HCT116 (cell line): Measurements from ENCODE around the gene AXDND1. TPM values are rescaled to one million over a fixed set of nuclear protein-coding genes. Genes with fewer than 3 reads are reported as not detected.

Source experiments
- ATAC-seq: fragments of 200-7000 bp; cut with Tn5 transposase; 2 replicates; pipeline ENCODE4 v1.9.1; 2020; ENCODE audit warnings: mild to moderate bottlenecking, moderate library complexity
- BruUV-seq: library from RNA; stranded (reverse); fragments of 400-500 nt; replicated peaks from 2 replicates; lab custom pipeline; 2021; lab: Mats Ljungman, UMichigan
- CTCF ChIA-PET: fragments of 300-600 bp; sonication (Branson Sonifier 250); formaldehyde crosslinking; loops from one replicate; lab custom pipeline; 2021; ENCODE audit warnings: antibody characterized with exemption; lab: Charles Lee
- POLR2A ChIA-PET: fragments of 300-600, 350-600 bp; sonication (Branson Sonifier 250); formaldehyde crosslinking; loops from one replicate; lab custom pipeline; 2021; ENCODE audit warnings: antibody characterized with exemption; lab: Charles Lee
- RAD21 ChIA-PET, 2 experiments: fragments of 300-600 bp; sonication (Branson Sonifier 250); formaldehyde crosslinking; loops; one replicate each; lab custom pipeline; 2023; ENCODE audit warnings: low total read pairs in 2 of 2; ENCODE audit not compliant: uncharacterized antibody in 2 of 2, unreplicated experiment in 2 of 2, low non-redundant PET in 1 of 2; lab: Charles Lee
- DNase-seq: peaks from one replicate; pipeline ENCODE4 v3.0.0-alpha.2; 2010; ENCODE audit warnings: low read depth, low spot score
- H2AFZ ChIP-seq: fragments of 200-600 bp; shearing (Covaris generic), sonication (generic); 2 replicates; pipeline ENCODE4 v1.6.1; 2017; ENCODE audit warnings: low read depth, mixed run types, mixed read lengths, antibody characterized with exemption, low read length; ENCODE audit not compliant: poor library complexity, severe bottlenecking
- H3K27ac ChIP-seq: 2 replicates; pipeline ENCODE4 v1.5.1; 2012; ENCODE audit warnings: low read depth, low read length
- H3K27me3 ChIP-seq: fragments of 200-600 bp; sonication (generic); 2 replicates; pipeline ENCODE4 v1.6.1; 2016; ENCODE audit warnings: mixed run types, low read length, mixed read lengths; ENCODE audit not compliant: insufficient read depth
- H3K36me3 ChIP-seq, 2 experiments: fragments of 200-500 bp in 1 of 2; fragments of 200-600 bp in 1 of 2; sonication (Bioruptor generic) in 1 of 2; sonication (generic) in 1 of 2; 2 replicates each; pipeline versions ENCODE4 v1.5.1 to v1.6.1; 2014 to 2016; ENCODE audit warnings: low read length in 2 of 2, inconsistent platforms in 1 of 2, mixed read lengths in 1 of 2, mixed run types in 1 of 2; ENCODE audit not compliant: insufficient read depth in 2 of 2, control insufficient read depth in 1 of 2
- H3K4me1 ChIP-seq, 2 experiments: fragments of 200-600 bp in 1 of 2; sonication (generic) in 1 of 2; 2 replicates each; pipeline versions ENCODE4 v1.5.1 to v1.6.1; 2012 to 2017; ENCODE audit warnings: low read length in 2 of 2, inconsistent platforms in 1 of 2, mild to moderate bottlenecking in 1 of 2, mixed read lengths in 1 of 2, mixed run types in 1 of 2, moderate library complexity in 1 of 2; ENCODE audit not compliant: insufficient read depth in 2 of 2, control insufficient read depth in 1 of 2
- H3K4me2 ChIP-seq: fragments of 200-600 bp; sonication (generic); 2 replicates; pipeline ENCODE4 v1.6.1; 2017; ENCODE audit warnings: mixed run types, low read length, mixed read lengths
- H3K4me3 ChIP-seq, 2 experiments: fragments of 200-600 bp in 1 of 2; sonication (generic) in 1 of 2; replicated peaks in 1 of 2; 2 replicates each; pipeline ENCODE4 v1.5.1; 2011 to 2016; ENCODE audit warnings: low read length in 2 of 2, control low read depth in 1 of 2, low read depth in 1 of 2, mild to moderate bottlenecking in 1 of 2, mixed read lengths in 1 of 2, mixed run types in 1 of 2
- H3K79me2 ChIP-seq: fragments of 200-600 bp; sonication (generic); 2 replicates; pipeline ENCODE4 v1.6.1; 2017; ENCODE audit warnings: mild to moderate bottlenecking, mixed run types, low read length, moderate library complexity, mixed read lengths; ENCODE audit not compliant: insufficient read depth
- H3K9ac ChIP-seq: fragments of 200-600 bp; sonication (generic); 2 replicates; pipeline ENCODE4 v1.6.1; 2016; ENCODE audit warnings: low read length, mixed read lengths
- H3K9me2 ChIP-seq: fragments of 200-600 bp; sonication (generic), shearing (Covaris generic); 2 replicates; pipeline ENCODE4 v1.6.1; 2017; ENCODE audit warnings: mixed run types, mild to moderate bottlenecking, moderate library complexity; ENCODE audit not compliant: insufficient read depth
- H3K9me3 ChIP-seq, 2 experiments: fragments of 200-500 bp in 1 of 2; fragments of 200-600 bp in 1 of 2; sonication (Bioruptor generic) in 1 of 2; sonication (generic) in 1 of 2; 2 replicates each; pipeline ENCODE4 v1.6.1; 2014 to 2017; ENCODE audit warnings: low read length in 2 of 2, mixed read lengths in 2 of 2, inconsistent platforms in 1 of 2, low read depth in 1 of 2, mild to moderate bottlenecking in 1 of 2, mixed run types in 1 of 2, moderate library complexity in 1 of 2; ENCODE audit not compliant: control insufficient read depth in 1 of 2, insufficient read depth in 1 of 2
- H4K20me1 ChIP-seq: fragments of 200-600 bp; sonication (generic), shearing (Covaris generic); 2 replicates; pipeline ENCODE4 v1.6.1; 2017; ENCODE audit warnings: mixed run types, mild to moderate bottlenecking, moderate library complexity; ENCODE audit not compliant: insufficient read depth
- CBX3 ChIP-seq: IDR thresholded peaks from 2 replicates; pipeline ENCODE4 v1.6.1; 2012; ENCODE audit warnings: low read depth
- EGR1 ChIP-seq: IDR thresholded peaks from 2 replicates; pipeline ENCODE4 v1.6.1; 2012; ENCODE audit warnings: low read depth
- ELF1 ChIP-seq: IDR thresholded peaks from 2 replicates; pipeline ENCODE4 v1.6.1; 2012; ENCODE audit warnings: low read depth, borderline replicate concordance
- EZH2 ChIP-seq: fragments of 200-600 bp; sonication (generic); IDR thresholded peaks from 2 replicates; pipeline ENCODE4 v1.6.1; 2017; ENCODE audit warnings: antibody characterized with exemption, mixed run types
- JUND ChIP-seq: IDR thresholded peaks from 2 replicates; pipeline ENCODE4 v1.6.1; 2012
- POLR2A ChIP-seq: IDR thresholded peaks from 2 replicates; pipeline ENCODE4 v1.7.0; 2011; ENCODE audit warnings: borderline replicate concordance; ENCODE audit not compliant: insufficient read depth, insufficient read length; ENCODE audit errors: extremely low read depth
- RAD21 ChIP-seq: IDR thresholded peaks from 2 replicates; pipeline ENCODE4 v1.6.1; 2012; ENCODE audit warnings: low read depth, mild to moderate bottlenecking
- SP1 ChIP-seq: IDR thresholded peaks from 2 replicates; pipeline ENCODE4 v1.6.1; 2012; ENCODE audit warnings: low read depth
- YY1 ChIP-seq: IDR thresholded peaks from 2 replicates; pipeline ENCODE4 v1.6.1; 2011; ENCODE audit warnings: low read length, low read depth, moderate library complexity, mild to moderate bottlenecking; ENCODE audit not compliant: insufficient replicate concordance; ENCODE audit errors: extremely low read depth
- ZFX ChIP-seq: fragments of 450-650 bp; IDR thresholded peaks from 2 replicates; pipeline ENCODE4 v1.6.1; 2017
- ZNF274 ChIP-seq: fragments of 200-500 bp; sonication (Bioruptor generic); IDR thresholded peaks from 2 replicates; pipeline ENCODE4 v1.6.1; 2014; ENCODE audit warnings: mild to moderate bottlenecking, low read depth, low read length, inconsistent platforms
- intact Hi-C: fragments of 100-400 bp; cut with micrococcal nuclease; formaldehyde crosslinking; loops from 2 replicates; pipeline ENCODE4 v1.10.0; 2022
- total RNA-seq: library from RNA; stranded (reverse); gene quantifications from one replicate; pipeline ENCODE4 v1.2.1, GENCODE V29; 2021; ENCODE audit not compliant: unreplicated experiment
- TF ChIP-seq, protein P1 (sequence below): IDR thresholded peaks from 2 replicates; pipeline ENCODE4 v1.6.1; 2012; ENCODE audit warnings: low read depth
- TF ChIP-seq, protein P2 (sequence below): IDR thresholded peaks from 2 replicates; pipeline ENCODE4 v1.6.1; 2012
- TF ChIP-seq, protein P3 (sequence below), 3 experiments: fragments of 200-600 bp in 1 of 3; sonication (generic) in 1 of 3; IDR thresholded peaks in 2 of 3; conservative IDR thresholded peaks in 1 of 3; 2 replicates each; pipeline ENCODE4 v1.5.1; 2012 to 2017; ENCODE audit warnings: low read depth in 2 of 3, low read length in 2 of 3, antibody characterized with exemption in 1 of 3, borderline replicate concordance in 1 of 3, control low read depth in 1 of 3, mild to moderate bottlenecking in 1 of 3, mixed read lengths in 1 of 3, mixed run types in 1 of 3, moderate library complexity in 1 of 3; ENCODE audit not compliant: insufficient read depth in 1 of 3
- TF ChIP-seq, protein P4 (sequence below): IDR thresholded peaks from 2 replicates; pipeline ENCODE4 v1.6.1; 2011; ENCODE audit warnings: mild to moderate bottlenecking, low read length, moderate library complexity; ENCODE audit not compliant: insufficient replicate concordance; ENCODE audit errors: extremely low read depth
- TF ChIP-seq, protein P5 (sequence below): IDR thresholded peaks from 2 replicates; pipeline ENCODE4 v1.6.1; 2012

The AXDND1 gene
- total RNA-seq, 1 experiment from 2014 or later: 2.3 TPM

- H2AFZ ChIP-seq: no peak overlapping the region
- ChIA-PET RAD21 (no interaction called here), POLR2A (no interaction called here), CTCF (no interaction called here)
- H3K9me3 ChIP-seq: no peaks in the 10 kb centered on the region
- no peaks in the 10 kb centered on the region for H3K4me1 ChIP-seq
- ATAC-seq: no peak
- no TSS peak for BruUV-seq
- no peaks in the 10 kb centered on the region for H3K79me2 ChIP-seq
- H3K9ac ChIP-seq: no peak overlapping the region
- H4K20me1 ChIP-seq: no peaks in the 10 kb centered on the region
- H3K4me3 ChIP-seq: no peak overlapping the region
- H3K4me2 ChIP-seq: no peak overlapping the region
- H3K36me3 ChIP-seq: peaks cover 4% of the 10 kb centered on the region in 2 experiments; a peak in 1 of 4 replicates
- DNase-seq: no peak
- H3K27me3 ChIP-seq: no peaks in the 10 kb centered on the region
- H3K27ac ChIP-seq: no peak overlapping the region
- intact Hi-C loops: no loop called here
- TF ChIP-seq ZFX (no peak), SP1 (no peak), ELF1 (no peak), EGR1 (no peak), JUND (no peak), POLR2A (no peak), CBX3 (no peak), YY1 (no peak), ZNF274 (no peak), RAD21 (no peak), EZH2 (no peak)
- TF ChIP-seq, protein P1, sequence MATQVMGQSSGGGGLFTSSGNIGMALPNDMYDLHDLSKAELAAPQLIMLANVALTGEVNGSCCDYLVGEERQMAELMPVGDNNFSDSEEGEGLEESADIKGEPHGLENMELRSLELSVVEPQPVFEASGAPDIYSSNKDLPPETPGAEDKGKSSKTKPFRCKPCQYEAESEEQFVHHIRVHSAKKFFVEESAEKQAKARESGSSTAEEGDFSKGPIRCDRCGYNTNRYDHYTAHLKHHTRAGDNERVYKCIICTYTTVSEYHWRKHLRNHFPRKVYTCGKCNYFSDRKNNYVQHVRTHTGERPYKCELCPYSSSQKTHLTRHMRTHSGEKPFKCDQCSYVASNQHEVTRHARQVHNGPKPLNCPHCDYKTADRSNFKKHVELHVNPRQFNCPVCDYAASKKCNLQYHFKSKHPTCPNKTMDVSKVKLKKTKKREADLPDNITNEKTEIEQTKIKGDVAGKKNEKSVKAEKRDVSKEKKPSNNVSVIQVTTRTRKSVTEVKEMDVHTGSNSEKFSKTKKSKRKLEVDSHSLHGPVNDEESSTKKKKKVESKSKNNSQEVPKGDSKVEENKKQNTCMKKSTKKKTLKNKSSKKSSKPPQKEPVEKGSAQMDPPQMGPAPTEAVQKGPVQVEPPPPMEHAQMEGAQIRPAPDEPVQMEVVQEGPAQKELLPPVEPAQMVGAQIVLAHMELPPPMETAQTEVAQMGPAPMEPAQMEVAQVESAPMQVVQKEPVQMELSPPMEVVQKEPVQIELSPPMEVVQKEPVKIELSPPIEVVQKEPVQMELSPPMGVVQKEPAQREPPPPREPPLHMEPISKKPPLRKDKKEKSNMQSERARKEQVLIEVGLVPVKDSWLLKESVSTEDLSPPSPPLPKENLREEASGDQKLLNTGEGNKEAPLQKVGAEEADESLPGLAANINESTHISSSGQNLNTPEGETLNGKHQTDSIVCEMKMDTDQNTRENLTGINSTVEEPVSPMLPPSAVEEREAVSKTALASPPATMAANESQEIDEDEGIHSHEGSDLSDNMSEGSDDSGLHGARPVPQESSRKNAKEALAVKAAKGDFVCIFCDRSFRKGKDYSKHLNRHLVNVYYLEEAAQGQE: no peak
- TF ChIP-seq, protein P2, sequence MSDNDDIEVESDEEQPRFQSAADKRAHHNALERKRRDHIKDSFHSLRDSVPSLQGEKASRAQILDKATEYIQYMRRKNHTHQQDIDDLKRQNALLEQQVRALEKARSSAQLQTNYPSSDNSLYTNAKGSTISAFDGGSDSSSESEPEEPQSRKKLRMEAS: no peak
- TF ChIP-seq, protein P3, sequence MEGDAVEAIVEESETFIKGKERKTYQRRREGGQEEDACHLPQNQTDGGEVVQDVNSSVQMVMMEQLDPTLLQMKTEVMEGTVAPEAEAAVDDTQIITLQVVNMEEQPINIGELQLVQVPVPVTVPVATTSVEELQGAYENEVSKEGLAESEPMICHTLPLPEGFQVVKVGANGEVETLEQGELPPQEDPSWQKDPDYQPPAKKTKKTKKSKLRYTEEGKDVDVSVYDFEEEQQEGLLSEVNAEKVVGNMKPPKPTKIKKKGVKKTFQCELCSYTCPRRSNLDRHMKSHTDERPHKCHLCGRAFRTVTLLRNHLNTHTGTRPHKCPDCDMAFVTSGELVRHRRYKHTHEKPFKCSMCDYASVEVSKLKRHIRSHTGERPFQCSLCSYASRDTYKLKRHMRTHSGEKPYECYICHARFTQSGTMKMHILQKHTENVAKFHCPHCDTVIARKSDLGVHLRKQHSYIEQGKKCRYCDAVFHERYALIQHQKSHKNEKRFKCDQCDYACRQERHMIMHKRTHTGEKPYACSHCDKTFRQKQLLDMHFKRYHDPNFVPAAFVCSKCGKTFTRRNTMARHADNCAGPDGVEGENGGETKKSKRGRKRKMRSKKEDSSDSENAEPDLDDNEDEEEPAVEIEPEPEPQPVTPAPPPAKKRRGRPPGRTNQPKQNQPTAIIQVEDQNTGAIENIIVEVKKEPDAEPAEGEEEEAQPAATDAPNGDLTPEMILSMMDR (IDR thresholded peaks at IDR 0.05 in 2 of 3, conservative IDR thresholded peaks at IDR 0.05 in 1 of 3; ENCODE audit: borderline replicate concordance in 1 of 3, insufficient read depth in 1 of 3, low read depth in 2 of 3, low read length in 2 of 3): no peak
- TF ChIP-seq, protein P4, sequence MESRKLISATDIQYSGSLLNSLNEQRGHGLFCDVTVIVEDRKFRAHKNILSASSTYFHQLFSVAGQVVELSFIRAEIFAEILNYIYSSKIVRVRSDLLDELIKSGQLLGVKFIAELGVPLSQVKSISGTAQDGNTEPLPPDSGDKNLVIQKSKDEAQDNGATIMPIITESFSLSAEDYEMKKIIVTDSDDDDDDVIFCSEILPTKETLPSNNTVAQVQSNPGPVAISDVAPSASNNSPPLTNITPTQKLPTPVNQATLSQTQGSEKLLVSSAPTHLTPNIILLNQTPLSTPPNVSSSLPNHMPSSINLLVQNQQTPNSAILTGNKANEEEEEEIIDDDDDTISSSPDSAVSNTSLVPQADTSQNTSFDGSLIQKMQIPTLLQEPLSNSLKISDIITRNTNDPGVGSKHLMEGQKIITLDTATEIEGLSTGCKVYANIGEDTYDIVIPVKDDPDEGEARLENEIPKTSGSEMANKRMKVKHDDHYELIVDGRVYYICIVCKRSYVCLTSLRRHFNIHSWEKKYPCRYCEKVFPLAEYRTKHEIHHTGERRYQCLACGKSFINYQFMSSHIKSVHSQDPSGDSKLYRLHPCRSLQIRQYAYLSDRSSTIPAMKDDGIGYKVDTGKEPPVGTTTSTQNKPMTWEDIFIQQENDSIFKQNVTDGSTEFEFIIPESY: no peak
- TF ChIP-seq, protein P5, sequence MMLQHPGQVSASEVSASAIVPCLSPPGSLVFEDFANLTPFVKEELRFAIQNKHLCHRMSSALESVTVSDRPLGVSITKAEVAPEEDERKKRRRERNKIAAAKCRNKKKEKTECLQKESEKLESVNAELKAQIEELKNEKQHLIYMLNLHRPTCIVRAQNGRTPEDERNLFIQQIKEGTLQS: no peak
- no peaks in the 10 kb centered on the region for H3K9me2 ChIP-seq
Observed at GRCh38 chr1:179337942-179338560, 27.7 kb upstream of the AXDND1 start.
